Heart right ventricle (tissue), 16 donors: Measurements from ENCODE around the gene MKI67. TPM values are rescaled to one million over a fixed set of nuclear protein-coding genes. Genes with fewer than 3 reads are reported as not detected.

Source experiments
- ATAC-seq, 8 donors: fragments of 200-7000 bp; cut with Tn5 transposase; one replicate each; pipeline ENCODE4 v1.9.1; 2020; ENCODE audit warnings: mild to moderate bottlenecking in 8 of 8, moderate library complexity in 8 of 8, moderate number of reproducible peaks in 1 of 8
- DNase-seq, 2 donors: peaks; one replicate each; pipeline ENCODE4 v3.0.0-alpha.2; 2020
- H3K27ac ChIP-seq, 10 donors: fragments of 200-600 bp; sonication (generic) in 2 of 10; one replicate each; pipeline versions ENCODE4 v1.5.0 to v1.8.0; 2020 to 2022; ENCODE audit warnings: mild to moderate bottlenecking in 3 of 10
- H3K27me3 ChIP-seq, 7 donors: fragments of 200-600 bp; one replicate each; pipeline ENCODE4 v1.8.0; 2021 to 2022; ENCODE audit warnings: mild to moderate bottlenecking in 2 of 7
- H3K36me3 ChIP-seq, 9 donors: fragments of 200-600 bp; sonication (generic) in 1 of 9; one replicate each; pipeline versions ENCODE4 v1.5.0 to v1.8.0; 2020 to 2022; ENCODE audit warnings: mild to moderate bottlenecking in 2 of 9
- H3K4me1 ChIP-seq, 9 donors: fragments of 200-600 bp; sonication (generic) in 1 of 9; one replicate each; pipeline versions ENCODE4 v1.5.0 to v1.8.0; 2020 to 2022; ENCODE audit warnings: mild to moderate bottlenecking in 4 of 9
- H3K4me3 ChIP-seq, 10 donors: fragments of 200-600 bp; sonication (generic) in 2 of 10; one replicate each; pipeline versions ENCODE4 v1.5.0 to v1.8.0; 2020 to 2022; ENCODE audit warnings: mild to moderate bottlenecking in 7 of 10, moderate library complexity in 2 of 10
- H3K9me3 ChIP-seq, 11 donors: fragments of 200-600 bp in 10 of 11; sonication (generic) in 2 of 11; one replicate each; pipeline versions ENCODE4 v1.5.0 to v1.8.0; 2013 to 2022; ENCODE audit warnings: mild to moderate bottlenecking in 2 of 11, control low read depth in 1 of 11, moderate library complexity in 1 of 11
- WGBS, 2 donors: extraction: QIAGEN DNeasy Blood & Tissue Kit; methylation state at CpG; one replicate each; pipeline ENCODE4 v1.1.7; 2013; ENCODE audit warnings: inconsistent platforms in 1 of 2; 5-methylcytosine and 5-hydroxymethylcytosine counted together
- intact Hi-C, 10 donors: fragments of 100-400 bp; cut with DNase I; formaldehyde crosslinking; loops; one replicate each; pipeline versions ENCODE4 v1.11.1 to v1.14.2; 2022
- polyA plus RNA-seq, 2 donors: library from polyadenylated mRNA; stranded (reverse); fragments of 200-250 nt; gene quantifications; one replicate each; pipeline ENCODE4 v1.2.3, GENCODE V29; 2013
- total RNA-seq, 10 donors: library from RNA; stranded (reverse); fragmentation: NEBNext Ultra II Directional in 3 of 10; extraction: Animal tissue kit (Norgen Biotek cat#: 25700) in 3 of 10; gene quantifications; one replicate each; pipeline versions ENCODE4 v1.2.1 to v1.2.4, GENCODE V29; 2021 to 2023
- TF ChIP-seq, protein P1 (sequence below), 9 donors: fragments of 200-600 bp; sonication (generic) in 2 of 9; IDR thresholded peaks; one replicate each; pipeline versions ENCODE4 v1.5.0 to v1.8.0; 2021 to 2022; ENCODE audit warnings: antibody characterized with exemption in 9 of 9, mild to moderate bottlenecking in 5 of 9, moderate library complexity in 1 of 9
- donor health status: Arrhythmogenic right ventricular cardiomyopathy.
- donor health status: ischemic (EF 13 %, LVEDD 7.1; RV severe dilation, severe dysfunction).
- donor health status: healthy with polysubstance abuse.
- donor health status: DM: no; HTN: yes; CAD: no.
- donor health status: DM: no; HTN: no; CAD: no.
- donor health status: ischemic (EF 25% LVEDD 6.9; RV normal size, moderate dysfunction).
- donor health status: ischemic (EF 25% LVEDD 5.7; RV mildly dilated, moderate dysfunction).
- donor health status: healthy.
- donor health status: DM: yes; HTN: yes; CAD: no.
- donor health status: Ischemic cardiomyopathy.
- donor health status: ischemic (EF 35%, LVEDD 5.7; RV mildly dilated, moderate dysfunction).
- donor health status: nonischemic (EF 11% LVEDD 7.7; RV severe dilation, severe dysfunction).
- donor health status: DM: yes; HTN: yes; CAD: no.
- donor health status: PGD.
- donor health status: ischemic (EF 29% LVEDD 5.4; RV normal size, mild dysfunction).
- donor health status: nonischemic (EF 23%, LVEDD 6.1; RV moderate dilation, normal function).

The MKI67 gene
- total and polyA plus RNA-seq, 12 donors, result 0.09 to 19.1 (median 0.42) TPM

DNA sequence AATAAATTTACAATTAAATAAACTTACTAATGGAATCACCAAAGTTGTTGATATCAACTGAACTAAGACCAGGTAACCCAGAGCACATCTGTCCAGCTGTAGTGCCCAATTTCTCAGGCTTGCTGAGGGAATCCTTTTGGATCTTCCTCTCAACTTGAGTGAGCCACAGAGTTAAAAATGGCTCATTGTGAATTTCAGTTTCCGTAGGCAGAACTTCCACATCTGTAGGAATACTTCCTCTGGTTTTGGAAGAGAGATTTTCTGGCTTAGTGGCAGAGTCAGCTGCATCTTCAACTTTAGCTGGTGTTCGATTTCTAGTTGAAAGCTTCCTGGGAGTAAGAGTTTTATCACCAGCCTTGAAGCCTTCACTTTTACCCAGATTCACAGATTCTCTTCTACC lies 11.3 kb downstream of the MKI67 start:
- no peaks in the 10 kb centered on the region for H3K4me1 ChIP-seq
- DNase-seq (no peak), ATAC-seq (no peak)
- no peaks in the 10 kb centered on the region for H3K9me3 ChIP-seq
- TF ChIP-seq, protein P1, sequence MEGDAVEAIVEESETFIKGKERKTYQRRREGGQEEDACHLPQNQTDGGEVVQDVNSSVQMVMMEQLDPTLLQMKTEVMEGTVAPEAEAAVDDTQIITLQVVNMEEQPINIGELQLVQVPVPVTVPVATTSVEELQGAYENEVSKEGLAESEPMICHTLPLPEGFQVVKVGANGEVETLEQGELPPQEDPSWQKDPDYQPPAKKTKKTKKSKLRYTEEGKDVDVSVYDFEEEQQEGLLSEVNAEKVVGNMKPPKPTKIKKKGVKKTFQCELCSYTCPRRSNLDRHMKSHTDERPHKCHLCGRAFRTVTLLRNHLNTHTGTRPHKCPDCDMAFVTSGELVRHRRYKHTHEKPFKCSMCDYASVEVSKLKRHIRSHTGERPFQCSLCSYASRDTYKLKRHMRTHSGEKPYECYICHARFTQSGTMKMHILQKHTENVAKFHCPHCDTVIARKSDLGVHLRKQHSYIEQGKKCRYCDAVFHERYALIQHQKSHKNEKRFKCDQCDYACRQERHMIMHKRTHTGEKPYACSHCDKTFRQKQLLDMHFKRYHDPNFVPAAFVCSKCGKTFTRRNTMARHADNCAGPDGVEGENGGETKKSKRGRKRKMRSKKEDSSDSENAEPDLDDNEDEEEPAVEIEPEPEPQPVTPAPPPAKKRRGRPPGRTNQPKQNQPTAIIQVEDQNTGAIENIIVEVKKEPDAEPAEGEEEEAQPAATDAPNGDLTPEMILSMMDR (IDR thresholded peaks at IDR 0.05), result no peak
- H3K27me3 ChIP-seq, result peaks cover 0 to 12% (median 0%) of the 10 kb centered on the region in 7 donors
- H3K4me3 ChIP-seq, result no peak overlapping the region
- H3K27ac ChIP-seq, result no peak overlapping the region
- 81 to 90% methylated on average over 2 of the region's 2 CpGs for WGBS, 2 donors
- peaks cover 0 to 77% (median 0%) of the 10 kb centered on the region in 9 donors for H3K36me3 ChIP-seq
- intact Hi-C loops, result no loop called here

DNA sequence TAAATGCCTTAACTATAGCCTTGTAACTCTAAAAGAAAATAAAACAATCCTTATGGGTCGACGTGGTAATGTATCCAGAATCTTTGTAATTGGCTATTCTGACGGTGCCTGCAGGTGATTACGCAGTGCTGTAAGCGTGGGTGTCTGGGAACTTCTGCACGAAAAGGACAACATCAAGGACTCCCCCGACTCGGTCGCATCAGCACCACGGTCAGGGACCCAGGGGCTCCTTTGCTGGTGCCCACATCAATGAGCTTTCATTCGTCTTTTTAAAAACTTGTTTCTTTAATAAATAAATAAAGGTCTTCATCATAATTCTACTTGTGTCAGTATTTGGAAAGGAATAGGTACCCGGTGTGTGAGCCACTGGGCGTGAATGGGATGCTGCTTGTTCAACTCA lies 13.2 kb downstream of the MKI67 start:
- TF ChIP-seq, protein P1 (IDR thresholded peaks at IDR 0.05), result no peak
- intact Hi-C loops, result no loop called here
- Histone ChIP-seq H3K9me3 (no peaks in the 10 kb centered on the region), H3K27ac (no peak overlapping the region), H3K4me1 (no peaks in the 10 kb centered on the region), H3K27me3 (peaks cover 0 to 5% (median 0%) of the 10 kb centered on the region in 7 donors), H3K36me3 (peaks cover 0 to 84% (median 0%) of the 10 kb centered on the region in 9 donors), H3K4me3 (no peak overlapping the region)
- no peak for DNase-seq
- 94 to 95% methylated on average over 13 of the region's 13 CpGs for WGBS, 2 donors
- no peak for ATAC-seq

DNA sequence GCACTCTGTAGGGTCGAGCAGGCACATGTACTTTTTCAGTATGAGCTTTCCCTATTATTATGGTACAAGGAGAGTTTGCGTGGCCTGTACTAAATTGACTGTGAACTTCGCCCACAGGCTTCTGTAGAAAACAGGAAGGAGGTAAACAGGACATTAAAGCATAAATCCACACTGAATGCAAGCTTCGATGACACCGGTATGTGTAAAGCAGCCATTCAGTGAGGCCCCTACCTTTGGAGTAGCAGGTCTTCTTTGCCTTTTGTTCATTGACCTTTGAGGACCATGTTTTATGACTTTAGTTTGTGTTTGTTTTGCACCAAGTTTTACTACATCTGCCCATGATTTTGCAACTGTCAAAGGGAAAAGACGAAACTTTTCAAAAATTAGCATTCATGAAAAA lies 14.5 kb downstream of the MKI67 start:
- ATAC-seq (no peak), DNase-seq (no peak)
- H3K9me3 ChIP-seq, result no peaks in the 10 kb centered on the region
- TF ChIP-seq, protein P1 (IDR thresholded peaks at IDR 0.05), result no peak
- no peaks in the 10 kb centered on the region for H3K4me1 ChIP-seq
- peaks cover 0 to 97% (median 0%) of the 10 kb centered on the region in 9 donors for H3K36me3 ChIP-seq
- H3K4me3 ChIP-seq, result no peak overlapping the region
- WGBS, 2 donors, result 96 to 99% methylated on average over 6 of the region's 6 CpGs
- no peak overlapping the region for H3K27ac ChIP-seq
- H3K27me3 ChIP-seq, result peaks cover 0 to 5% (median 0%) of the 10 kb centered on the region in 7 donors
- intact Hi-C loops, result loop anchor here in 1 of 10 donors (1.0 kb wide), 1 partner anchor 17 kb away; no protein-coding TSS in a partner anchor

DNA sequence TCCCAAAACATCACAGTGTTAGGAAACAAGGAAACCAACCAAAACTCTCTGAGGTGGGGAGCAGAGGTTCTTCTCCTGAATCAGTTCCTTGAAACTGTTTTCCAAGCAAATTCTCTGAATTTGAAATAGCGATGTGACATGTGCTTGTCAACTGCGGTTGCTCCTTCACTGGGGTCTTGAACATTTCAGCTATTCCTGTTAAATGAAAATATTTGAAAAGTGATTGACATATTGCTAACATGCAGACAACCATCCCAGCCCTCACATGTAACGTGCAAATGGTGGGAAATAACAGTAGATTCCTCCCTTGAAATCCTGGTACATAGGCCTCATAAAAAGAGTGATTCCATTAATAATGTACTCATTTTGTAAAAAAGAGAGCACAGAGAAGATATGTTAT lies 15.9 kb downstream of the MKI67 start:
- WGBS, 2 donors, result 97 to 98% methylated on average over 3 of the region's 3 CpGs
- peaks cover 0 to 99% (median 0%) of the 10 kb centered on the region in 9 donors for H3K36me3 ChIP-seq

More for the DNA sequence above, 15.9 kb downstream of the MKI67 start:
- intact Hi-C loops, result no loop called here
- no peak for DNase-seq
- Histone ChIP-seq H3K27me3 (peaks cover 0 to 5% (median 0%) of the 10 kb centered on the region in 7 donors), H3K4me3 (no peak overlapping the region), H3K4me1 (no peaks in the 10 kb centered on the region), H3K27ac (no peak overlapping the region), H3K9me3 (no peaks in the 10 kb centered on the region)
- ATAC-seq, result no peak
- TF ChIP-seq, protein P1 (IDR thresholded peaks at IDR 0.05), result no peak
